H1 (cell line): Measurements from ENCODE around the gene CD226. TPM values are rescaled to one million over a fixed set of nuclear protein-coding genes. Genes with fewer than 3 reads are reported as not detected.

Experiments used
- CTCF ChIA-PET: fragments of 300-600 bp; sonication (Branson Sonifier 250); formaldehyde crosslinking; loops from one replicate; lab custom pipeline; 2021; ENCODE audit not compliant: partially characterized antibody; lab: Charles Lee
- POLR2A ChIA-PET: fragments of 300-600 bp; sonication (Branson Sonifier 250); formaldehyde crosslinking; loops from one replicate; lab custom pipeline; 2021; ENCODE audit warnings: inconsistent platforms; ENCODE audit not compliant: partially characterized antibody; lab: Charles Lee
- DNase-seq, 2 experiments: peaks; one replicate each; pipeline versions ENCODE4 v3.0.0 to v3.0.0-alpha.2; 2010 to 2022; ENCODE audit warnings: low spot score in 2 of 2, low read depth in 1 of 2, mixed read lengths in 1 of 2
- FAIRE-seq: peaks from 2 replicates; lab custom pipeline; 2011; peaks lifted over from hg19 to GRCh38; lab: Jason Lieb, UNC
- H2AFZ ChIP-seq: 2 replicates; pipeline ENCODE4 v1.8.1; 2012; ENCODE audit warnings: low read length, inconsistent platforms
- H2AK5ac ChIP-seq: 2 replicates; pipeline ENCODE4 v1.6.1; 2013; ENCODE audit warnings: low read depth, low read length
- H2BK120ac ChIP-seq: replicated peaks from 2 replicates; pipeline ENCODE3; 2013; ENCODE audit warnings: low read depth, low read length, inconsistent platforms
- H2BK12ac ChIP-seq: 2 replicates; pipeline ENCODE4 v1.6.1; 2013; ENCODE audit warnings: low read depth, low read length
- H2BK15ac ChIP-seq: 2 replicates; pipeline ENCODE4 v1.6.1; 2013; ENCODE audit warnings: low read length
- H2BK20ac ChIP-seq: 2 replicates; pipeline ENCODE4 v1.6.1; 2013; ENCODE audit warnings: low read length
- H2BK5ac ChIP-seq: 2 replicates; pipeline ENCODE4 v1.6.1; 2013; ENCODE audit warnings: low read depth, low read length
- H3K14ac ChIP-seq: 2 replicates; pipeline ENCODE4 v1.6.1; 2013; ENCODE audit warnings: inconsistent platforms; ENCODE audit not compliant: insufficient read length
- H3K18ac ChIP-seq: 2 replicates; pipeline ENCODE4 v1.6.1; 2013; ENCODE audit warnings: low read length; ENCODE audit errors: extremely low read depth
- H3K23ac ChIP-seq: 2 replicates; pipeline ENCODE4 v1.6.1; 2013; ENCODE audit warnings: inconsistent platforms; ENCODE audit not compliant: insufficient read length
- H3K23me2 ChIP-seq: 2 replicates; pipeline ENCODE4 v1.6.1; 2013; ENCODE audit warnings: low read depth, low read length
- H3K27ac ChIP-seq: 2 replicates; pipeline ENCODE4 v1.6.1; 2011; ENCODE audit warnings: low read depth, low read length, inconsistent platforms
- H3K27me3 ChIP-seq, 4 experiments: replicated peaks in 1 of 4; 1 replicate in 1 of 4; 2 replicates in 3 of 4; pipeline versions ENCODE4 v1.6.1 to v1.8.1; 2011 to 2013; ENCODE audit warnings: low read length in 3 of 4, mild to moderate bottlenecking in 3 of 4, inconsistent platforms in 2 of 4, mixed read lengths in 2 of 4, moderate library complexity in 1 of 4; ENCODE audit not compliant: control insufficient read depth in 3 of 4, insufficient read depth in 3 of 4; ENCODE audit errors: extremely low read depth in 1 of 4
- H3K36me3 ChIP-seq, 4 experiments: 2 replicates each; pipeline versions ENCODE4 v1.6.1 to v1.8.1; 2011 to 2013; ENCODE audit warnings: mild to moderate bottlenecking in 4 of 4, low read length in 3 of 4, moderate library complexity in 2 of 4, control low read depth in 1 of 4, inconsistent platforms in 1 of 4; ENCODE audit not compliant: insufficient read depth in 4 of 4, control insufficient read depth in 2 of 4
- H3K4ac ChIP-seq: replicated peaks from 2 replicates; pipeline ENCODE3; 2013; ENCODE audit warnings: low read length, low read depth, mixed read lengths, inconsistent platforms; ENCODE audit not compliant: insufficient read length
- H3K4me1 ChIP-seq, 4 experiments: replicated peaks in 1 of 4; 1 replicate in 1 of 4; 2 replicates in 3 of 4; pipeline versions ENCODE4 v1.6.1 to v1.8.1; 2011 to 2013; ENCODE audit warnings: low read length in 3 of 4, inconsistent platforms in 2 of 4, mixed read lengths in 1 of 4; ENCODE audit not compliant: insufficient read depth in 4 of 4, control insufficient read depth in 3 of 4
- H3K4me2 ChIP-seq, 2 experiments: 2 replicates each; pipeline versions ENCODE4 v1.6.1 to v1.8.1; 2011 to 2013; ENCODE audit warnings: low read depth in 2 of 2, low read length in 2 of 2, control low read depth in 1 of 2, inconsistent platforms in 1 of 2, mild to moderate bottlenecking in 1 of 2; ENCODE audit not compliant: insufficient read depth in 1 of 2
- H3K4me3 ChIP-seq, 4 experiments: fragments of 200-600, 300-600 bp in 1 of 4; sonication (generic), shearing (Covaris generic), sonication (Bioruptor Twin) in 1 of 4; 2 replicates each; pipeline versions ENCODE4 v1.5.1 to v1.8.1; 2011 to 2016; ENCODE audit warnings: low read length in 4 of 4, low read depth in 3 of 4, control low read depth in 2 of 4, inconsistent platforms in 2 of 4, mild to moderate bottlenecking in 2 of 4, mixed read lengths in 1 of 4, moderate library complexity in 1 of 4; ENCODE audit not compliant: insufficient read depth in 2 of 4; ENCODE audit errors: extremely low read depth in 1 of 4
- H3K56ac ChIP-seq: replicated peaks from 2 replicates; pipeline ENCODE3; 2013; ENCODE audit warnings: low read depth, mild to moderate bottlenecking, mixed read lengths, low read length, inconsistent platforms; ENCODE audit not compliant: insufficient read length
- H3K79me1 ChIP-seq: 2 replicates; pipeline ENCODE4 v1.6.1; 2013; ENCODE audit warnings: low read depth, low read length, control low read depth
- H3K79me2 ChIP-seq, 2 experiments: 2 replicates each; pipeline versions ENCODE4 v1.6.1 to v1.8.1; 2012 to 2013; ENCODE audit warnings: low read length in 2 of 2, mild to moderate bottlenecking in 2 of 2, inconsistent platforms in 1 of 2; ENCODE audit not compliant: insufficient read depth in 2 of 2, control insufficient read depth in 1 of 2
- H3K9ac ChIP-seq, 4 experiments: replicated peaks in 1 of 4; 1 replicate in 1 of 4; 2 replicates in 3 of 4; pipeline versions ENCODE4 v1.6.1 to v1.8.1; 2011 to 2013; ENCODE audit warnings: low read depth in 3 of 4, low read length in 3 of 4, control low read depth in 2 of 4, mild to moderate bottlenecking in 2 of 4, moderate library complexity in 2 of 4, inconsistent platforms in 1 of 4; ENCODE audit errors: extremely low read depth in 1 of 4
- H3K9me3 ChIP-seq, 2 experiments: 2 replicates each; pipeline versions ENCODE4 v1.6.1 to v1.8.1; 2012 to 2013; ENCODE audit warnings: mild to moderate bottlenecking in 2 of 2, moderate library complexity in 2 of 2, control low read depth in 1 of 2, inconsistent platforms in 1 of 2, low read depth in 1 of 2, low read length in 1 of 2, mixed read lengths in 1 of 2; ENCODE audit not compliant: insufficient read depth in 2 of 2
- H4K20me1 ChIP-seq, 2 experiments: replicated peaks in 1 of 2; 2 replicates each; pipeline versions ENCODE3 to v1.8.1; 2011 to 2013; ENCODE audit warnings: inconsistent platforms in 2 of 2, low read length in 2 of 2, mild to moderate bottlenecking in 1 of 2; ENCODE audit not compliant: insufficient read depth in 2 of 2, control insufficient read depth in 1 of 2
- H4K5ac ChIP-seq: 2 replicates; pipeline ENCODE4 v1.6.1; 2013; ENCODE audit warnings: low read length, low read depth, mixed read lengths, inconsistent platforms; ENCODE audit not compliant: insufficient read length
- H4K8ac ChIP-seq: 2 replicates; pipeline ENCODE4 v1.8.0; 2013; ENCODE audit warnings: mild to moderate bottlenecking, moderate library complexity, low read length, inconsistent platforms; ENCODE audit not compliant: insufficient read depth; ENCODE audit errors: extremely low read depth
- H4K91ac ChIP-seq: replicated peaks from 2 replicates; pipeline ENCODE3; 2013; ENCODE audit warnings: low read length, mixed read lengths, inconsistent platforms; ENCODE audit not compliant: insufficient read length
- HDAC2 ChIP-seq, 2 experiments: fragments of 300-600 bp in 1 of 2; sonication (generic) in 1 of 2; IDR thresholded peaks; 2 replicates each; pipeline ENCODE4 v1.6.1; 2011 to 2012; ENCODE audit warnings: low read depth in 2 of 2, low read length in 2 of 2, mild to moderate bottlenecking in 2 of 2, moderate library complexity in 2 of 2, borderline replicate concordance in 1 of 2, inconsistent platforms in 1 of 2
- HDAC6 ChIP-seq: IDR thresholded peaks from one replicate; pipeline ENCODE4 v1.7.1; 2012; ENCODE audit warnings: low read depth, mild to moderate bottlenecking, inconsistent platforms, low read length, moderate library complexity
- KDM5A ChIP-seq: fragments of 200-600 bp; IDR thresholded peaks from 2 replicates; pipeline ENCODE4 v1.7.1; 2012; ENCODE audit warnings: mild to moderate bottlenecking, low read length, inconsistent platforms, mixed read lengths
- POLR2AphosphoS5 ChIP-seq: IDR thresholded peaks from 2 replicates; pipeline ENCODE4 v1.6.1; 2011; ENCODE audit warnings: low read depth, low read length
- WGBS, 2 experiments: shearing (Covaris generic) in 1 of 2; methylation state at CpG; one replicate each; pipeline versions ENCODE4 v1.1.6 to v1.1.7; 2013 to 2015; ENCODE audit warnings: low lambda C conversion rate in 2 of 2, mixed read lengths in 2 of 2, inconsistent platforms in 1 of 2, low coverage in 1 of 2, missing lambda C conversion rate in 1 of 2; ENCODE audit not compliant: insufficient replicate concordance in 2 of 2, insufficient coverage in 1 of 2, insufficient read length in 1 of 2; ENCODE audit errors: extremely low coverage in 1 of 2, missing lambda C conversion rate in 1 of 2; 5-methylcytosine and 5-hydroxymethylcytosine counted together
- polyA plus RNA-seq, 7 experiments: library from polyadenylated mRNA; depleted of rRNA in 3 of 7; stranded (reverse) in 5 of 7; unstranded in 2 of 7; fragments of >200 nt in 5 of 7; fragments of 200-250 nt in 2 of 7; gene quantifications; 1 replicate in 5 of 7; 2 replicates in 1 of 7; 4 replicates in 1 of 7; pipeline versions ENCODE4 v1.2.1 to v1.2.3, GENCODE V29; 2011 to 2013; ENCODE audit warnings: missing spikeins in 2 of 7, mixed read lengths in 2 of 7
- total RNA-seq: library from RNA; stranded (reverse); fragmentation: NEBNext Ultra II Directional; extraction: Animal tissue kit (Norgen Biotek cat#: 25700); gene quantifications from 2 replicates; pipeline ENCODE4 v1.2.1, GENCODE V29; 2021

CD226 gene
- total and polyA plus RNA-seq, 2 of the 8 experiments (the other 6 are each of a cell fraction or from before 2014, with no cell fraction given): not detected

GRCh38 chr18:69876490-69876889 is 71.2 kb downstream of the CD226 start:
- 0 out of 2 replicates have a peak overlapping the region, but pooled peaks have one; percentile 46 for H2BK15ac ChIP-seq
- no peak overlapping the region for H3K4me3 ChIP-seq
- H4K5ac ChIP-seq: no peak overlapping the region
- WGBS, 2 experiments: 96% methylated on average over 2 of the region's 3 CpGs; no CpG with 5 or more reads in 1 of the 2 experiments
- no peak overlapping the region for H4K91ac ChIP-seq
- no peaks in the 10 kb centered on the region for H3K27me3 ChIP-seq
- no peak for DNase-seq
- POLR2A ChIA-PET: no interaction called here
- no peaks in the 10 kb centered on the region for H3K9me3 ChIP-seq
- H3K9ac ChIP-seq: no peak overlapping the region
- no peak overlapping the region for H3K27ac ChIP-seq
- H3K36me3 ChIP-seq: no peaks in the 10 kb centered on the region
- H2BK120ac ChIP-seq: no peak overlapping the region
- no peaks in the 10 kb centered on the region for H3K79me1 ChIP-seq
- H2BK20ac ChIP-seq: no peak overlapping the region
- H2AK5ac ChIP-seq: no peak overlapping the region
- no peak overlapping the region for H2BK12ac ChIP-seq
- H3K4me1 ChIP-seq: peaks cover 0 to 9% (median 4%) of the 10 kb centered on the region in 4 experiments; a peak in 3 of 7 replicates
- CTCF ChIA-PET: no interaction called here
- H3K79me2 ChIP-seq: no peaks in the 10 kb centered on the region
- no peak overlapping the region for H3K14ac ChIP-seq
- H3K23me2 ChIP-seq: no peaks in the 10 kb centered on the region; the same call in 1 of the 2 replicates
- FAIRE-seq: no peak
- no peak overlapping the region for H2BK5ac ChIP-seq
- H3K4ac ChIP-seq: no peak overlapping the region
- no peak overlapping the region for H3K56ac ChIP-seq
- no peaks in the 10 kb centered on the region for H4K20me1 ChIP-seq
- no peak overlapping the region for H3K23ac ChIP-seq
- no peak overlapping the region for H3K18ac ChIP-seq
- no peak overlapping the region for H2AFZ ChIP-seq
- H4K8ac ChIP-seq: no peak overlapping the region
- H3K4me2 ChIP-seq: no peak overlapping the region
- no peak for TF ChIP-seq HDAC6
- TF ChIP-seq KDM5A: no peak
- TF ChIP-seq POLR2AphosphoS5: no peak
- TF ChIP-seq HDAC2 (IDR thresholded peaks at IDR 0.05; ENCODE audit: borderline replicate concordance in 1 of 2, low read depth in 2 of 2, low read length in 2 of 2): no peak
